A673 (cell line): Measurements from ENCODE around the gene CPNE8.

Experiments
- EZH2 ChIP-seq: fragments of 200-600 bp; sonication (generic); IDR thresholded peaks from 2 replicates; pipeline ENCODE4 v1.6.1; 2017; ENCODE audit warnings: borderline replicate concordance, low read depth, mild to moderate bottlenecking, mixed read lengths, antibody characterized with exemption, low read length; ENCODE audit not compliant: poor library complexity, severe bottlenecking
- TF ChIP-seq, protein P1 (sequence below): fragments of 300-800, 200-600 bp; sonication (generic); conservative IDR thresholded peaks from 2 replicates; pipeline ENCODE4 v1.5.1; 2017; ENCODE audit warnings: low read depth, mild to moderate bottlenecking, antibody characterized with exemption, low read length, moderate library complexity, mixed read lengths

DNA sequence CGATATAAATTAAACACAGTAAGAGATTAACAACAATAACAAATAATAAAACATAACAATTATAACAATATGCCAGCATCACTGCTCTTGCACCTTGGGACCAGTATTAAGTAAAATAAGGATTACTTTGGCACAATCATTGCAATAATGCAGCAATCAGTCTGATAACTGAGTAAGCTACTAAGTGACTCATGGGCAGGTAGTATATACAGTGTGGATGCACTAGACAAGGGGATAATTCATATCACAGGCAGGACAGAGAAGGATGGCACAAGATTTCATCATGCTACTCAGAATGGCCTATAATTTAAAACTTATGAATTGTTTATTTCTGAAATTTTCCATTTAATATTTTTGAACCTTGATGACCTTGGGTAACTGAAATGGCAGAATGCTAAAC lies 298.1 kb downstream of the CPNE8 start:
- no peak for TF ChIP-seq EZH2
- TF ChIP-seq, protein P1, sequence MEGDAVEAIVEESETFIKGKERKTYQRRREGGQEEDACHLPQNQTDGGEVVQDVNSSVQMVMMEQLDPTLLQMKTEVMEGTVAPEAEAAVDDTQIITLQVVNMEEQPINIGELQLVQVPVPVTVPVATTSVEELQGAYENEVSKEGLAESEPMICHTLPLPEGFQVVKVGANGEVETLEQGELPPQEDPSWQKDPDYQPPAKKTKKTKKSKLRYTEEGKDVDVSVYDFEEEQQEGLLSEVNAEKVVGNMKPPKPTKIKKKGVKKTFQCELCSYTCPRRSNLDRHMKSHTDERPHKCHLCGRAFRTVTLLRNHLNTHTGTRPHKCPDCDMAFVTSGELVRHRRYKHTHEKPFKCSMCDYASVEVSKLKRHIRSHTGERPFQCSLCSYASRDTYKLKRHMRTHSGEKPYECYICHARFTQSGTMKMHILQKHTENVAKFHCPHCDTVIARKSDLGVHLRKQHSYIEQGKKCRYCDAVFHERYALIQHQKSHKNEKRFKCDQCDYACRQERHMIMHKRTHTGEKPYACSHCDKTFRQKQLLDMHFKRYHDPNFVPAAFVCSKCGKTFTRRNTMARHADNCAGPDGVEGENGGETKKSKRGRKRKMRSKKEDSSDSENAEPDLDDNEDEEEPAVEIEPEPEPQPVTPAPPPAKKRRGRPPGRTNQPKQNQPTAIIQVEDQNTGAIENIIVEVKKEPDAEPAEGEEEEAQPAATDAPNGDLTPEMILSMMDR = no peak
